GM19452 (cell line): ENCODE results near the gene ADRA2C.

Experiments used
- ATAC-seq: cut with Tn5 transposase; IDR thresholded peaks from one replicate; pipeline ENCODE4 v1.9.1; 2021; ENCODE audit not compliant: unreplicated experiment

ADRA2C gene

DNA sequence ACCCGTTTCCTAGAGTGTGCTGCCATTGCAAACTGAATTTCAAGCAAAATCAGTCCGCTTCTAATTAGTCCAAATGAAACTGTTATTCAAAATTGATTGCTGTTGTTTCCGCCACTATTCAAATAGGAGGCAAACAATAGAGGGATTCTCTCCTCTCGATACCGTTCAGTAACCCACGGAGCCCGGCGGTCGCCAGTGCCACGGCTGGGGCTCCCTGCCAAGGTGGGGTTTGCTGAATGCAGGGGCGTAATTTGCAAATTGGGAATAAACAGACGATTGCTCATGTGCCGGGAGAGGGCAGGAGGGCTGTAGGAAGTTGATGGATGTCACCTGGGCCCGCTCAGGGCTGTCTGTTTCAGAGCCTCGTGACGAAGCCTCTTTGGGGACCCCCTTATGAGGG, 8.8 kb downstream of the ADRA2C start:
- ATAC-seq = no peak

DNA sequence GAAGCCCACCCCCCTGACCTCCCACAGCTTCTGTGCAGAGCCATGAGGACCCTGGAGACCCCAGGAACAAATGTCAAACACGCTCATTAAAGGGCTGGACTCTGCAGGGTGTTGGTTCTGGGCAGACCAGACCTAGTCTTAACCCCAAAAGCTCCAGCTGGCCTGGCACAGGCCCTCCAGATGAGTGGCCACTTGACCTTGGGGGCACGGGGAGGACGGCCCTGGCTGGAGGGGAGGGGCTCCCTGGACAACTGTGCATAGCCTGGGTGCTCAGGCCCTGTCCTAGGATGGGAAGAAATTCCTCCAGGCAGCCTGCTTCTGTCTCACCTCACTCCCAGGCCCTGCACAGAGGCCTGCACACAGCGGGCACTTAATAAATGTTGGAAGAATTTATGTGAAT, 9.4 kb downstream of the ADRA2C start:
- no peak for ATAC-seq

DNA sequence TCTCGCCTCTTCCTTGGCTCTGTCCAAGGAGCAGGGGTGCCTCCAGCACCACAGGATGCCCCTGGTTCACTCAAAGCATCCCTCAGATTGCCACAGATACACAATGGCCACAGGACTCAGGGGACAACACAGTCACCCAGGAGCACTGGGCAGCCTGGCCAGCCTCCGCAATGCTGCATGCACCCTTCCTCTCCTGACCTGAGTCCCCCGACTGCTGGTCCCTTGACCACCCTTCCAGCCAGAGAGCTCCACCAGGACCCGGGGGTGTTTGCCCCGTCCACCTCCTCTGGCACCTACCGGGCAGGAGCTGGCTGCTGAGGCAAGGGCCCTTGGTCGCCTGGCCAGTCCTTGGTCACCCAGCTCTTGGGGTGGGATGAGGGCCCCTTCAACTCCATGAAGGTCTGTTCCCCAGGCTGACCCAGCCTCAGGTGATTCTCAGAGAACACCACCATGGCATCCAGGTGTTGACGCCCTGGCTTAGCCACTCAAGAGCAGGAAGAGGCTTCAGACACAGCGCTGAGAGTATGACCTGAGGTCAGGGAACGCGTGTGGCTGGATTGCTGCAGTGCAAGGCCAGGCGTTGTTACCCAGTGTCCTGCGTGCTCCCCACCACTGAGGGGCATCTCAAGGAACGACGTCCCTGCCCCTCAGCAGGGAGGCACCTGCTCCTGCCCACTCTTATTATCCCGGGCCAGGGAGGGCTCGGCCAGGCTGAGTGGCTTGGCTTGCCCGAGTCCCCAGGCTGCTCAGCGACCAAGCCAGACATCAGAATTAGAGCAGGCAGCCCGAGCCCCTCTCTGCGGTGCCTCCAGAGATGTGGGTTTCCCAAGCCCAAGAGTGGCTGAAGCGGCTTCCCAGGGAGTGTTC, 10.2 kb downstream of the ADRA2C start:
- ATAC-seq = no peak

DNA sequence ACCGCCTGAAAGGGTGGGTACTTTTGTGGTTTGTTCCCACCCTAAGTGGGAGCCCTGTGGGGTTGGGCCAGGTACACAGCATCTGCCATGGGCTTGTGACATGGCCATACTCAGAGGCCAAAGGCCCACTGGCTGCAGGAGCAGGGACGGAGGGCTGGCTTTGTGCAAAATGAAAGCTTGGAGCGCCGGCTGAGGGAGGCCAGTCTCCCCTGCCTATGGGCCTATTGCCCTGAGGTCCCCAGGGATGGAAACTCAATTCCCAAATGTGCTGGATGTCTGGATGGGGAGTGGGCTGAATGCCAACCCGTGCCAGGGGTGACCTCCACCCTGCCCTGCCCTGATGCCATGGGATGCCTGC, 10.8 kb downstream of the ADRA2C start:
- ATAC-seq = no peak

DNA sequence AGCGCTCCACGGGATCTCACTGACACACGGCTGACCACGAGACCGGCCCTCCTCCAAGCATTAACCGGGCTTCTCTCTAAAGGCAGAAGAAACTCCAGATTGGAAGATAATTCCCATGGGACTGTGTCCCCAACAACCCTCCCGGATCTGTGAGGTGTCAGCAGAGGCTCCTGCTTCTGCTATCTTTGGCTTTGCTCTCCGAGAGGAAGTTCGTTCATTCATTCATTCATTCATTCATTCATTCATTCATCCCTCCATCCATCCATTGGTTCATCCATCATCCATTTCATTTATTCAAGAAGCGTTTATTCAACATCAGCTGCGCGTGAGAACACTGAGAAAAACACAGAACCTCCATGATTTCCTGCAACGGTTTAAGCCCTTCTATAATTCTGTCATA, 11.5 kb downstream of the ADRA2C start:
- no peak for ATAC-seq

DNA sequence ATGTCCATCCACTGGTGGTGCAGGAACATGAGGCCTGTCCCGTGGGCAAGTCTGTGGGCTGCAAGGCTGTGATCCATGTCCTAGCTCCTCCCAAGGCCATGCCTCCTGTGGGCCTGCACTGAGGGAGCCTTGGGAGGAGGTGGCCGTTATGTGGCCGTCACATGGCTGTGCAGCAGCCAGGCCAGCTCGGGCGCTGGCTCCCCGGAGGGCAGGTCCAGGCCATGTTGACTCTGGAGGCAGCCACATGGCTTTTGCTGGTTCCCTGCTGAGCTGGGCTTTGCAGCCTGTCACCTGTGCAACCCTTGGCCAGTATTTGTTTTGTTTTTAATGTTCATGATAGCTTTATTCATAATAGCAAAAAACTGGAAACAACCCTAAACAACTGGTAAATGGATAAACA, 13.3 kb downstream of the ADRA2C start:
- no peak for ATAC-seq

DNA sequence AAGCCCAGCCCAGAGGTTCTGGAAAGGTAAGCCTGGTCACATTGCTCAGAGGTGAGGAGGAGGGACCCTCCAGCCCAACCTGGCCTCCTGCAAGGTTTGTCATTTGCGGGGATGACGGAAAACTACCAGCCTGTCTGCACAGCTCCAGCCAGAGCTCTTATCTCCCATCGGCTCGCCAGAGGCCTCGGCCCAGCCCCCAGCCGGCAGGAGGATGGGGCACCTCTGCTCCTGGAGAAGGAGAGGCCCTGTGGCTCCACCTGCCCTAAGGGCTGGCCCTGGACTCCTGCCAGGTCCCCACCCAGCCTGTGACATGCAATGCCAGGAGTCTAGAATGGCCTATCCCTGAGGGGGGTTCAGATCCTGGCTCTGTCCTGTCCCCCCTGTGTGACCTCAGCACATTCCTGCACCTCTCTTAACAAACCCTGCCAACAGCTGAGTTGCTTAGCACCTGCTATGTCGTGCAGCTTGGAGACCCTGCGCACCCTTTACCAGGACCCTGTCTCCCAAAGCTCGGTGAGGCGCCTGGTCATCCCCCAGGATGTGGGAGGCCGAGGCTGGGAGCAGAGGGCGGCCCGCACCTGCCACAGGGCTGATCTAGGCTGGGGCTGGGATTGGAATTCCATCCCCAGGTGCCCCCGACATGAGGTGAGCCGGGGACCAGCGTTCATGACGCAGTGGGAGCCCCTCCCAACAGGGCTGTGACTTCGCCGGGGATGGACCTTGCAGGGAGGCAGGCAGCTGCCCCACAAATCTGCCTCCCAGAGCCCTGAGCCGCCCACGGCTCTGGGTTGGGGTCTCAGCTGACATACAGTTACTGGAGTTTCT, 14.4 kb downstream of the ADRA2C start:
- ATAC-seq = no peak

DNA sequence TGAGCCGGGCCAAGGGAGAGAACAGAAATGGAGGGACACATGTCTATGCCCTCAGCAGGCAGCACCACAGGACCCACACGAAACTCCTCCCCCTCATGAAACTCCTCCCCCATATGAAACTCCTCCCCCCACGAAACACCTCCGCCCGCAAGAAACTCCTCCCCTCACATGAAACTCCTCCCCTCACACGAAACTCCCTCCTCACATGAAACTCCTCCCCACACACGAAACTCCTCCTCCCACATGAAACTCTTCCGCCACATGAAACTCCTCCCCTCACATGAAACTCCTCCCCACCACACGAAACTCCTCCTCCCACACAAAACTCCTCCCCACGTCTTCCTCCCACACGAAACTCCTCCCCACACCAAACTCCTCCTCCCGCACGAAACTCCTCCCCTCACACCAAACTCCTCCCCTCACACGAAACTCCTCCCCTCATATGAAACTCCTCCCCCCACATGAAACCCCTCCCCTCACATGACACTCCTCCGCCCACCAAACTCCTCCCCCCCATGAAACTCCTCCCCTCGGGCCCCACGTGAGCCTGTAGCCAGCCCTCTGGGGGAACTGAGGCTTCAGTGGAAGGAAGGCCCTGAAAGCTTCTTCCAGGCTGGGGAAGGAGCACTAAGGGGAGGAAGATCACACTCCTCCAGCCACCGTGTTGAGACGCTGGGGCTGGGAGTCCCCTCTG, 15.2 kb downstream of the ADRA2C start:
- ATAC-seq = no peak

DNA sequence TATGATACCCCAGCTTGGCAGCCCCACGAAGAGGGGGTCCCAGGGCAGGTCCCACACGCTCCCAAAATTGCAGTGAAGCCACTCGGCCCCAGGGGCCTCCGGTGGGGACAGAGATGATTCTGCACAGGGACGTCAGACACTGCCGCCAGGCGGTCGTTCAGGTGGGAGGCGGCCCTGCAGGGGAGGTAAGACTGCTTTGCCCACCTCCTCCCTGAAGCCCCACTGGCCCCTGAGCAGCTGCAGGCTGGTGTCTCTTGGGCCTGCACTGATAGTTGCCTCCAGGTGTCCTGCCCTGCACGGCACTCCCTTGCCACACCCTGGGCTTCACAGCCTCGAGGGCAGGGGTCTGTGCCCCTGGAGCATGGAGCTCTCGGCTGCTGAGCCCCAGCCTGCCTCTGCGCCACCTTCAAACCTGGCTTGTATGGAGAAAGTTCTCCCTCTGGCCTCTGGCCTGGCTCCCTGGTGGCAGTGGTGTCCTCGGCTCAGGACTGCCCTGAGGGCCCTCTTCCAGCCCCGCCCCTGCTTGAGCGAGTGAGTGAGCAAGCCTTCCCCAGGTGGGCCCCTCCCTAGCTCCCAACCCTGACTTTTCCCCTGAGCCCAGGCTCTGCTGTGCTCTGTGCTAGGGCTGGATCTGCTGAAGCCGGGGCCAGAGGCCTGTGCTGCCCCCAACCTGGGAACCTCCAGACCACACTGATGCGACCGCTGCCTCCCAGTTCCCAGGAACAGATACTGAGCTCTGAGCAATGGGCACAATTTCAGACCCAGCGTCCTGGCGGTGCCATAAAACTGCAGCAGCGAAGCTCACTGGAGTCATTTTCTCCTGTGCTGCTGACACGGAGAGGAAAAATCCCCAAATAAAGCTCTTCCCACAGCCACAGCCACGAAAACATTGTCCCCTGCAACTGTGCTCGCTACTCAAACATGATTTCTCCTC, 16.1 kb downstream of the ADRA2C start:
- ATAC-seq = no peak

DNA sequence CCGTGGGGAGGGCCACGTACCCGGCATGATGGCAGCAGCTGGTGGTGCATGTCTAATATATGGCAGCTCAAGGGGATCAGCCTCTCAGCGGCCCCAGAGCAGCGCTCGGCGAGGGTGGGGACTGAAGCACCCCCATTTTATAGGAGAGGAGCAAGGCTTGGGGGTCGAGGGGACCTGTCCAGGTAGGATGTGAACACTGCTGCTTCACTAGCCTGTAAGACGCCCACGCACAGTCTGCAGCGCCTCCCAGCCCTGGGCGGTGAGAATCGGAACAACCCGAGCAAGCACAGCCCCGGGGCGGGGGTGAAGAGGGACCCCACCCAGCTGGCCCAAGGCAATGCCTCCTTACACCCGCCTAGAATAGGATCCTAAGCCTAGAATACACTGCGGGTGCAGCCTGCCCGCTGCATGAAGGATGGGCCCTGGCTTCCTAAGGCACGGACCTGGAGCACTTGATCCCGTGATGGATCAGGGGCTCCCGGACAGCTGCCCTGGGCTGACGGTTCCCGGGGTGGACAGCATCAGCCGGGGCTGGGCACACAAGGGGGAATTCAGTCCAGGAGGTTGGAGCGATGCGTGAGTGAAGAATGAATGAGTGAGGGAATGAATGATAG, 17.6 kb downstream of the ADRA2C start:
- no peak for ATAC-seq

DNA sequence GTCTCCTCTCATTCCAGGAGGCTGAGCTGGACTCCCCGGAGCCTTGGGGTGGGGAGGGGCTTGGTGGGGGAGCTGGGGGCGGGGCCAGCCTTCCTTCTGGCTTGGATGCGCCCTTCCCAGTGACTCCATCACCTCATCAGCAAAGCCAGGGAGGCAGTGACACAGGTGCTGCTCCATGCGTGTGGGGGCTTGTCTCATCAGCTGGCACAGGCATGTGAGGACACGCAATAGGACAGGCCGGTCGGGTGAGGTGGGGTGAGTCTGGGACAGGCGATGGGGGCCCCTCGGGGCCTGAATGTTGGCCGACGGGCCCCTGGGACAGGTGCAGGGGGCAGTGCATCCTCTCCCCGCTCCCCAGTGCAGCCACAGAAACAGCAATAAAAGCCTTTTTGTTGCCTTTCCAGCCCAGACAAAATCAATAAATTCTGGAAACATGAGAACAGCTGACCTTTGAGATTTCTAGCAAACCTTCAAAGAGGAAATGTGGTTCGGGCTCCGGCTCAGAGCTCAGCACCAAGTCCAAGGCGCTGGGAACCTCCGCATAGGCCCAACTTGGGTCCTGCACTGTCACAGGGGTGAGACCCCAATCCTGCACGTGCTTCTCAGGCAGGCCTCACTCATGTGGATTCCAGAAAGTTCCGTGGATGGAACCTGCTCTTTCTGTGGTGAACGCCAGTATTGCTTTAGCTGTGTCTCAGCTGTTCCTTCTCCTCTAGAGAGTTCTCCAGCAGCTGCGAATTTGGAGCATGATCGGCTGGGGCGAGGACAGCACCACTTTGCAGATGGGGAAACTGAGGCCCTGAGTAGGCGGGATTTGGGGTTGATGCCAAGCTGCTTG, 18.5 kb downstream of the ADRA2C start:
- no peak for ATAC-seq

DNA sequence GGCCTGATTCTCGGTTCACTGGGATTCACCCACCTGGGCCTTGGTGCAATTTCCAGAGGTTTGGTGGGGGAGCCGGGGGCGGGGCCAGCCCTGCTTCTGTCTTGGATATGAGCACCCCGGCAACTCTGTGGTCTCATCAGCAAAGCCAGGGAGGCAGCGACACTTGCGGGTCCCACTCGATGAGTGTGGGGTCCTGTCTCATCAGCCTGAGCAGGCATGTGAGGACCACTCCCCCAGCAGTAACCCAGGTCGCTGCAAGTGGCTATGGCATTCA, 19.0 kb downstream of the ADRA2C start:
- no peak for ATAC-seq

DNA sequence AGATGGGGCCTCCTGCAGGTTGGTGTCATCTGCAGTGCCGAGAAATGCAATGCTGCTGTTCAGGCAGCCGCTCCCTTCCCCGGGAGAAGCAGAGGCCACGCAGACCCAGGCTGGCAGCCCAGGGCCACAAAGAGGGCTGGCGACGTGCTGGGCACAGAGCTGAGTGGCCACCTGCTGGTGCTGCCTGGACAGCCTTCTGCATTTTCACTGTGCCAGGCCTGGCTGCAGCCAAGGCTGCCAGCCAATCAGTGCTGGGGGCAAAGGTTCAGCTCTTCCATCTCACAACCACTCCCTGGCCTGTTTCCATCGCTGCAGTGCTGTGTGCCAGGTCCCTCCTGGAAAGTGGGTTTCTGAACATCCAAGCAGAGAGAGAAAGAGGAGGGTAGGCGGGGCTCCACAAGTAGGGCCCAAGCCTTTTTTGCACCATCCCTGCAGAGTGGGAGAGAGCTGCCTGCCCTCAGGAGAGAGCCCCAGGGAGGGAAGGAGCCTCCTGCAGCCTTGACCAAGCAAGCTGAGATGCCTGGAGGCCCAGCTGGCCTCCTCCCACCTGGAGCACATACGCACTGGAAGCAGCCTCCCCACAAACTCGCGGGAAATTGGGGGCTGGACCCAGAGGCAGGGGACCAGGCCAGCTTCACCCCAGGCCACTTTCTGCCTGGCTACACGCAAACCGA, 20.1 kb downstream of the ADRA2C start:
- no peak for ATAC-seq

DNA sequence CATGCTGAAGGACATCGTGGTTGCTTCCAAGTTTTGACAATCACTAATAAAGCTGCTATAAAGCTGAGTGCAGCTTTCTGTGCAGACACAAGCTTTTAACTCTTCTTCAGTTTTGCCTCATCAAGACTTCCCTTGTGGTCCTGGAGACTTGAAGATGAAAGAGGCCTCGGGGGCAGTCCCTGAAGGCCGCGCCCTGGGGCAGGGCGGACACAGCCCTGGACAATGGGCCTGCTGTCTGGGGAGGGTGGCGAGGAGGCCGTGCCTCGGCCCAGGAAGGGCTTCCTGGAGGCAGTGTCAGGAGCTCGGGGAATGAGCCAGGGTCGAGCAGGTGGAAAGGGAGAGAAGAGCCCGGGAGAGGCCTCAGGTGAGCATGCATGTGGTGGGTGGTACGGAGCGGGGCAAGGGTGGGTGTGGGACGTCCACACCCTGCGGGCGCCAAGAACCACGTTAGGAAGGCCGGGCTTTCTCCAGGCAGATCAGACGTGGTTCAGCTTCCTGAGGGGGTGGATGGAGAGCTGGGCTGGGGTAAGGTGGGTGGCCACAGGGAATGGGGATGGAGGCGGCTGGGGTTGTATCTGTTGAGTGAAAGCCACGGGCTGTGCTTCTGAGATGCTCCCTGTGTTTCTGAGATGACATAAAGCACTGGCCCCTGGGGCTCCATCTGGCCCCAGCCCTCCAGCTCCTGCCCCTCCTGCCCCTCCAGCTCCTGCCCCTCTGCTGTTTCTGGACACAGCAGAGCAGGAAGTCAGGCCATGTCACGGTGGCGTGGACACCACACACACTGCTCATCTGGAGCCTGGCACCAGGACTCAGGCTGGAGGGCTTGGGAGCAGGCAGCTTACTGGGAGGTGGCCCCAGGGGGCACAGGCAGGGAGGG, 21.5 kb downstream of the ADRA2C start:
- ATAC-seq = no peak

DNA sequence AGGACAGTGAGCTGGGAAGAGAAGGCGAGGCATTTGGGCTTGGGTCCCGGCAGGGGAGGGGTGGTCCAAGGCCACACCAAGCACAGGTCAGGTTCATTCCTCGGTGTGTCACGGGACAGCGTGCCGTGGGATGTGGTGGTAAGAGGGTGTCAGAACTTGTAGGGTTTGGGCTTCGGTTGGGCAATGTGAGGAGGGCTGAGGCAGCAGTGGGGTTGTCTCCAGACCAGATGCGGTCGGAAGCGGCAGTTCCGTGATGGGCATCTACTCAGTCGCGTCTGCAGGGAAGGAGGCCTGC, 22.1 kb downstream of the ADRA2C start:
- ATAC-seq = no peak

DNA sequence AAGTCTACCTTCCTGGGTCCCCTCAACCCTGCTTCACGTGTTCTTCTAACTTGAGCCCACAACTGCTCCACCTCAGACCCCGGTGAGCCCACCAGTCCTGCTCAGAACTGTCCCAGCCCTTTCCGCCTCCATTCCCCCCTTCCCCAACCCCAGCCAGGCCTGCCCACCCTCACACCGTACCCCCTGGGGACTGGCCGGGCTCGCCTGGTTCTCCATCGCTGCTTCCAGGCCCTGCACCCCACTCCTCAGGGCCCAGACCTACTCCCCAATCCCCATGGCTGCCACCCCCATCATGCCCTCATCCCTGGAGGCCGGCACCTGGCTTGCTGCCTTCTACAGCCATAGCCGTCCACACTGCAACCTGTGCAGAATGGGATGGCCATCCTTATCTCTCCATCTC, 23.4 kb downstream of the ADRA2C start:
- ATAC-seq = no peak

DNA sequence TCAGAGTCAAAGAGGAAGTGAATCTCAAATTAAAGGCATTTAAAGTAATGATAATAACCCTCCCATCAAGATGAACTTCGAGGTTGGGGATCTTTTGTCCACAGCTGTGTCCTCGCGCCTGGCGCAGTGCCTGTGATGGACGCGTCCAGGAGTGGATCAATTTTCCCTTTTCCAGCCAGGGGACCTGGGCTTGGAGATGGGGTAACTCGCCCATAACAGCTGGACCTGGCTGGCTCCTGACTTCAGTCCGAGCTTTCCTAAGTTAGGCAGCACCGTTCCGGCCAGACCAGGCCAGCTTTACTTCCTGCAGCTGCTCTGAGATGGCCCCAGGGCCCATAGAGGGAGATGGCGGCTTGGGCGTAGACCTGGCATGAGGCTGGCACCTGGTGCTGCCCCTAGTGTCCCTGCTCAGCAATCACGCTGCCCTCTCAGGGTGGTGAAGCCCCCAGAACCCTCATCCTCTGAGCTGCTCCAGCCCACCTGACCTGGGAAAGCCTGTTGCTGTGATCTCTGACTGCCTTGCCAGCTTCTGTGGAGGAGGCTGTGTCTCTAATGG, 23.9 kb downstream of the ADRA2C start:
- no peak for ATAC-seq

DNA sequence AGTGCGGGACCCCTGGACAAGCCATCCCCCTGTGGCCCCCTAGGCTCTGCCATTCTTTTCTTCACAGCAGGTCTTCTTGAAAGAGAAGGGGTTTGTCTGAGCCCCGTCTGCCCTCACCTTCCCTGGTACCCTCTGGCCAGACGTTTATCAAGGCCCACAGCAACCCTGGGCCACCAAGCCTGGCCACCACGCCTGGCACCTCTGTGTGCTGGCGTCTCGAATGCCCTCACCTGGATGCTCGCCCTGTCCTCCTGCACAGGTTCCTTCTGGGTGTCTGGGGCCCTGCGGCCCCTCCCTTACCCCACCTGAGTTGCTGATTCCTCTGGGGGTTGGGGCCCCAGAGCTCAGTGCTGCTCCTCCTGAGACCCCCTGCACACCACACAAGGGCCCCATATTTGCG, 25.1 kb downstream of the ADRA2C start:
- no peak for ATAC-seq
